ENCODE results near the gene MTIF2.

GRCh38 chr2:55277310-55277709 lies 8.3 kb upstream of the MTIF2 start:
- TF ChIP-seq CTCF (IDR thresholded peaks at IDR 0.05) = no peak
- TF ChIP-seq POLR2AphosphoS5 (IDR thresholded peaks at IDR 0.05; ENCODE audit: low read depth, low read length) = no peak
